HG02852 (cell line): ENCODE results near the gene NIPBL.
"Not testable (repeated sequence)": the region's sequence is repeated elsewhere in the genome, so short reads cannot be mapped to it uniquely, and the experiment has no call there.

Source experiments
- ATAC-seq: cut with Tn5 transposase; IDR thresholded peaks from one replicate; pipeline ENCODE4 v1.9.1; 2021; ENCODE audit warnings: mild to moderate bottlenecking, moderate library complexity; ENCODE audit not compliant: unreplicated experiment

The NIPBL gene

GRCh38 chr5:36878392-36879082 is 2.0 kb downstream of the NIPBL start:
- ATAC-seq: no peak

DNA sequence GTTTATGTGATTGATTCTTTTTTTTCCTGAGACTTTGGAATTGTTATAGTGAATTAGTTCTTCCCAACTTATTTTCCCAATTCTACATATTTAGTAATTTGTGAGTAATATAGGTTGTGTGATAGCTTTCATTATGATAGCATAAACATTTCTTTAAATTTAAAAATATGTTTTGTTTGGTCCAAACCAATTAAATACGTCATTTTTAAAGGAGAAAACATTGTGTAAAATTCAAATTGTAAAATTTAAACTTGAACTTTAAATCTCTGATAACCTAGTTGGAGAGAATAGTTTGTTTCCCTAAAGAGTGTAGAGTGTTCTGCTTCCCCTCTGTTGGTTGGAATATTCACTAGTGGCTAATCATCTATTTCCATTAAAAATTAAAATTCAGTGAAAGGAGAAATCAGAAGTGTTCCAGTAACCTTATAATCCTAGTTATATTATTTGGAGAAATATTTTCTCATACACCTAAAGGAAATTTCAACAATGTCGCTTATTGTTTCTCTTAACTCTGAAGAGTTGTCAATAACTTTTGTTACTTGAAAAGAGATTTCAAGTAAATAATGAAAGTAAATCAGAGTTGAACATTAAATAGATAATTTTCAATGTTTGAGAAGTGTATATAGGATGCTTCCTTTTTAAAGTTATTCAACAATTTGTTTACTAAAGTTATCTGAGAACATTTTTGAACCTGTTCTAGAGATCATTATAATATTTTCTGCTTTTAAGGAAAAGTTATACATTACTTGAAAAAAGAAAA is 2.9 kb downstream of the NIPBL start:
- no peak for ATAC-seq

GRCh38 chr5:36880761-36881160 is 4.2 kb downstream of the NIPBL start:
- no peak for ATAC-seq

DNA sequence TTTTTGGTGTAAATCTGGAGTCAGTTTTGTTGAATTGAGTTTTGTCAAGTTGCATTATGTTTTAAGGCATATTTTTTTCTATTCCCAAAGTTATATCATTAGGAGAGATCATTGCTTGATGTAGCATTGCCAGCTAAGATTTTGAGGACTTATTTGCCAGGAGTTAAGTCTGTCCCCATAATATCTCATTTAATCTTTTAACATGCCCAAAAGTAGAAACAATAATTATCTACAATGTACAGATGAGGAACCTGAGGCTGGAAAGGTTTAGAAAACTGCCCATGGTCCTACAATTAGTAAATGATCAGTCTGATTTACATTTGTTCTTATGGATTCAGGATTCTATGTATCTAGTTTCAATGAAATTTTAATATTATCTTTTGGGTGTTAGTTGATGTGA is 4.7 kb downstream of the NIPBL start:
- no peak for ATAC-seq

DNA sequence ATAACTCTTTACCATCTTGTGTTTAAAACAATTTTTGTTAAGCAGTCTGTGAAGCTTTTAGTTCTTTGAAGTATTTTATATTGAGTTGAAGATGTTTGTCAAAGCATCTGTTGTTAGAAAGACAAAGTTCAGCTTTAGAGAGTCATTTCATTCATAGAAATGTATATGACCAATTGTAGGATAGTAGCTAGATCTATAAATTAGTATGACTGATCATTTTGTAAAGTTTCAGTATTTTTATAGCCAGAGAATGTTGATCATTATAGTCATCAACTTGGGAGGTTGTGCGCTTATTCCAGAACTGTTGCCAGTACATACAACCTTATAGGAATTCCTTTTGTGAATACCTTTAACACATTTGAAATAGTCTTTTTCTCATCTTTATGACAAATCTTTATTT is 5.2 kb downstream of the NIPBL start:
- no peak for ATAC-seq

- ATAC-seq: peak; percentile 41
Measured at GRCh38 chr5:36882250-36882649, 5.7 kb downstream of the NIPBL start.

DNA sequence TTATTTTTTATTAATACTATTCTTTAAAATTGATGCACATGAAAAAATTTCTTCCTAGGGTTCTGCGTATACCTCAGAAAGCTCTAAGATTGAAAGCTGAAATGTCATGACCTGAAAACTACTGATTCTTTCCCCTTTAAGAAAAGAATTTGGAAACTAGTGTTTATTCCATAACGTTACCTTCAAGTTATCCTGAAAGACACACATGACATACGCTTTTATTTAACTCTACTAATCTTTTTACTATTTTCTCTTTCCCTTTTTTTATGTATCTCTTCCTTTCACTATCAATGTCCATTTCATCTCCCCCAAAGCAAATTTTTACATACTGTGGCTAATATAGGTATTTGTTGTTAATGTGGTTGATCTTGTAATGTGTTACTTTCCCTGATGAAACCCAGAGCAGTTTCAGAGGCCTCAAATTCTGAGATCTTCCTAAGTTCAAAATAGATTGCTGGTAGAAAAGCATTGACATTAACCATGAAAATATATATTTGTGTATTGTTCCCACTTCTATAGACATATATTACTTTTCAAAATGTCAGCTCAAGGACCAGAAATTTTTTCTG is 7.4 kb downstream of the NIPBL start:
- ATAC-seq: no peak

- no peak for ATAC-seq
Measured at GRCh38 chr5:36885149-36885548, 8.6 kb downstream of the NIPBL start.

- no peak for ATAC-seq
Measured at GRCh38 chr5:36885566-36886485, 9.3 kb downstream of the NIPBL start.

DNA sequence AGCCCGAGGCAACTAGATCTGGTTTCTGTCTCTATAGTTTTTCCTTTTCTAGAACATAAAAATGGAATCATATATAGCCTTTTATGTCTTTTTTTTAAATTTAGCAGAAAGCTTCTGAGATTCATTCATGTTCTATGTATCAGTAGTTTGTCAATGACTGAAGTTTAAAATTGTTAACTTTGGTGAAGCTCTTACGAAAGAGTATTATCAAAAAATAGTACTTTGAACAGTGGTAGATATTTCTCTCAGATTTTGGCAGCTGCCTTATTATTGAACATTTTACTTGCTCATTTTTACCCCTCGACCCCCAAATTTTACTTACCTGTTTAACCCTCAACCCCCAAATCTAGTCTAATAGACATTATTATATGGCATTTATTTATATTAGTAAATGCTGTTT is 10.2 kb downstream of the NIPBL start:
- no peak for ATAC-seq

GRCh38 chr5:36887532-36887931 is 11.0 kb downstream of the NIPBL start:
- ATAC-seq: no peak

- ATAC-seq: no peak
Measured at GRCh38 chr5:36888303-36888702, 11.7 kb downstream of the NIPBL start.

DNA sequence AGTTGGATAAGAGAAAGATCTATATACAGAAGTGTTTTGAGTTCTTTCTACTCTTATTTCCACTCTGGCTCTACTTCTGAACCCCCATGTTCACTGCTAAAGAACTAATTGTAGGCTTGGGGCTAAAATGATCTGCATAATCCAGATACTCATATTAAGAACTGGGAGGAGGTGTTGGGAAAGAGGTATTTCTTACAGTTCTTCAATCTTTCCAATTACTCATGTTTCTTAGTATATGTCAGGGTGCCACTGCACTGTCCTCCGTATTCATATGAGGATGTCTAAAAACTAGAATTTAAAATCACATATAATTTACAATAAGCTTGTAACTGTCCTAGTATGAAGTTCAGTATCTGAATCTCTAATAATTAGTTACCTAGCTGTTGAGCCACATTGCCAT is 12.7 kb downstream of the NIPBL start:
- ATAC-seq: no peak

DNA sequence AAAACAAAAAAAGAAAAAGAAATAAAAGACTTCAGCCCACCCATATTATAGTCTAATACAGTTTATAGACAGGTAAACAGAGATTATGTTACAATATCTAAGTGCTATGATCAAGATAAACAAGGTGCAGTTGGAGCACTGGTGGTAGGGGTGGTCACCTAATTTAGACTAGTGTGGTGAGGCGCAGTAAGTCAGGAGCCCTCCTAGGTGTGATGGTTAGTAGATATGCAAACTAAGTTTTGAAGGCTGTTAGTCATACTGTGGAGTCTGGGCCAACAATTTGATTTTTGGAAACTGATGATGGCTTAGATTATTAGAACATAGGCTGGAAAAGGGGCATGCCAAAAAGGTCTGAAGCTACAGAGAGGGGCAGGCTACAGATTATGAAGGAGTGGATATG is 14.7 kb downstream of the NIPBL start:
- no peak for ATAC-seq

DNA sequence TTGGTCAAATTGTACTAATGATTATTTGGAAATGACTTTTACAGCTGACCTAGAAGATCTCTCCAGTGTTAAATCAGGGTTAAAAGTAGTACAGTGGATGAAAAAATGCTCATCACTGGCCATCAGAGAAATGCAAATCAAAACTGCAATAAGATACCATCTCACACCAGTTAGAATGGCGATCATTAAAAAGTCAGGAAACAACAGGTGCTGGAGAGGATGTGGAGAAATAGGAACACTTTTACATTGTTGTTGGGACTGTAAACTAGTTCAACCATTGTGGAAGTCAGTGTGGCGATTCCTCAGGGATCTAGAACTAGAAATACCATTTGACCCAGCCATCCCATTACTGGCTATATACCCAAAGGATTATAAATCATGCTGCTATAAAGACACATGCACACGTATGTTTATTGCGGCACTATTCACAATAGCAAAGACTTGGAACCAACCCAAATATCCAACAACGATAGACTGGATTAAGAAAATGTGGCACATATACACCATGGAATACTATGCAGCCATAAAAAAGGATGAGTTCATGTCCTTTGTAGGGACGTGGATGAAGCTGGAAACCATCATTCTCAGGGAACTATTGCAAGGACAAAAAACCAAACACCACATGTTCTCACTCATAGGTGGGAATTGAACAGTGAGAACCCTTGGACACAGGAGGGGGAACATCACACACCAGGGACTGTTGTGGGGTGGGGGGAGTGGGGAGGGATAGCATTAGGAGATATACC is 15.7 kb downstream of the NIPBL start:
- ATAC-seq: not testable (repeated sequence)

DNA sequence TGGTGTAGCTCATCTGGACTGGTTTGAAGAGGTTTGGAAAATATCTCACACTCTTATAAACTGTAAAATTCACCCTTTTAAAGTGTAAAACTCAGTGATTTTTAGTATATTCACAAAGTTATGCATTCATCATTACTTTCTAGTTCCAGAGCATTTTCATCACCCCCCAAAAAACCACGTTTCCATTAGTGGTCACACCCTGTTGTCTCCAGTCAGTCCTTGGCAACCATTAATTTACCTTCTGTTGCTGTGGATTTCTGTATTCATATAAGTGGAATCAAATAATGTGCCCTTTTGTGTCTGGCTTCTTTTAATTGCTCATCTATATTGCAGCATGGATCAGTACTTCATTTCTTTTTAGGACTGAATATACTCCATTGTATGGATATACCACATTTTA is 18.4 kb downstream of the NIPBL start:
- no peak for ATAC-seq

DNA sequence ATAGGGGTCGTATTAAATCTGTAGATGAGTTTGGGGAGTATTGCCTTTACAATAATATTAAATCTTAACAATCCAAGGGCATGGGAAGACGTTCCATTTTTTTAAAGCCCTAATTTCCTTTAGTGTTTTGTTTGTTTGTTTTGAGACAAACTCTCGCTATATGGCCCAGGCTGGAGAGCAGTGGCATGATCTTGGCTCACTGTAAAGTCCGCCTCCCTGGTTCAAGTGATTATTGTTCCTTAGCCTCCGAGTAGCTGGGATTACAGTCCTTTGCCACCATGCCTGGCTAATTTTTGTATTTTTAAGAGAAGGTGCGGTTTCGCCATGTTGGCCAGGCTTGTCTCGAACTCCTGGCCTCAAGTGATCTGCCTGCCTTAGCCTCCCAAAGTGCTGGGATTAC is 19.9 kb downstream of the NIPBL start:
- no peak for ATAC-seq

DNA sequence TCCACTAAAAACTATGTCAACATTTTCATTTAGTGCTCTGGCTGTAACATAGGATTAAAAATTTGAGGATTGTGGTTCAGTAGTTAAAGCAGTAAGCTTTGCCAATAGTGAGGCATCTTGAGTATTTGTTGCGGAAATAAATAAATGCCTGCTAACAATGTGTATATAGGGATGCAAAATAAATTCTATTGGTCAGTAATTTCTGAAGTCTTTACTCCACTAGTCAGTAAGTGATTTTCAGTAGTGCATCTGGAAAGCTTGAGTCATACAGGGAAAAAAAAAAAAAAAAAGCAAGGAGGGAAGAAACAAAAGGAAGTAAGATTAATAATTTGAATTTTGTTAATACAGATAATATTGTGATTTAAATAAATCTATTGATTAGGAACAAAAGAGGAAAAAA is 21.0 kb downstream of the NIPBL start:
- ATAC-seq: no peak

DNA sequence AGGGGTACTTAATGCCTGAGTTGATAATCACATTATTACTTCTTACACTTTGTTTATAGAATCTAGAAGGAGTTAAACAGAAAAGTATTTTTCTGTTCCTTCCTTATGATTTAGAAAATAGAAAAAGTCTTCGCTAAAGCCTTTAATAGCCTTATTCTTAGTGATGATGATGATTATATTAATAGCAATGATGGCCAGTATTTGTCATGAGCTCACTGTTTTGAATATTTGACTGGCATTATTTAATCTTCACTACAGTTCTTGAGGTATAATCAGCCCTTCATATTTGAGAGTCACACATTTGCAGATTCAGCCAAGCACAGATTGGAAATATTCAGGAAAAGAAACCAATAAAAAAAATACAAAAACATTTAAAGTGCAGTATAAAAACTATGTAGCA is 23.3 kb downstream of the NIPBL start:
- ATAC-seq: no peak

- ATAC-seq: no peak
Measured at GRCh38 chr5:36900283-36900682, 23.7 kb downstream of the NIPBL start.

GRCh38 chr5:36901077-36901476 is 24.5 kb downstream of the NIPBL start:
- ATAC-seq: not testable (repeated sequence)
